ENCODE data around the gene CDH2.

Gene CDH2

DNA sequence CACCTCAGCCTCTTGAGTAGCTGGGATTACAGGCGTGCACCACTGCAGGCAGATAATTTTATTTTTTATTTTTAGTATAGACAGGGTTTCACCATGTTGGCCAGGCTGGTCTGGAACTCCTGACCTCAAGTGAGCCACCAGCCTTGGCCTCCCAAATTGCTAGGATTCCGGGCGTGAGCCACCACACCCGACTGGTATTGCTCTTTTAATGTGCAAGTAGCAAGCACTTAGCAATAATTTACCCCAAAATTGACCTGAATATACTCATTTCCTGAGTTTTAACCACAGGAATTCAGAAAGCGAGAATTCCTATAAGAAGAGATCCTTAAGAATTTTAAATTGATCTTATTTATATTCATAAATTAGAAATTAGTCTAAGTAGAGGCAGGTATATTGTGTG is 169.1 kb downstream of the CDH2 start:
- DNase-seq (ENCODE audit: insufficient read length, low spot score) = no peak
- FAIRE-seq = no peak
- no peak for TF ChIP-seq PAX5 (IDR thresholded peaks at IDR 0.05; ENCODE audit: insufficient read depth, low read length, severe bottlenecking)
- no peak for TF ChIP-seq TAF1 (IDR thresholded peaks at IDR 0.05; ENCODE audit: low read depth, low read length)
- TF ChIP-seq POLR2AphosphoS5 (IDR thresholded peaks at IDR 0.05; ENCODE audit: low read depth, low read length) = no peak
- no peak for TF ChIP-seq POLR2A (IDR thresholded peaks at IDR 0.05; ENCODE audit: low read depth, low read length)
- TF ChIP-seq SPI1 (IDR thresholded peaks at IDR 0.05; ENCODE audit: low read depth, low read length) = no peak
- TF ChIP-seq POU2F2 (IDR thresholded peaks at IDR 0.05; ENCODE audit: low read depth, low read length) = no peak

- DNase-seq (ENCODE audit: insufficient read length, low spot score) (no peak), FAIRE-seq (no peak)
- TF ChIP-seq POLR2A (IDR thresholded peaks at IDR 0.05; ENCODE audit: low read depth, low read length) = no peak
- TF ChIP-seq PAX5 (IDR thresholded peaks at IDR 0.05; ENCODE audit: insufficient read depth, low read length, severe bottlenecking) = no peak
- TF ChIP-seq TAF1 (IDR thresholded peaks at IDR 0.05; ENCODE audit: low read depth, low read length) = no peak
- no peak for TF ChIP-seq POU2F2 (IDR thresholded peaks at IDR 0.05; ENCODE audit: low read depth, low read length)
- TF ChIP-seq POLR2AphosphoS5 (IDR thresholded peaks at IDR 0.05; ENCODE audit: low read depth, low read length) = no peak
- no peak for TF ChIP-seq SPI1 (IDR thresholded peaks at IDR 0.05; ENCODE audit: low read depth, low read length)
These were observed 171.8 kb downstream of the CDH2 start for GRCh38 chr18:28005164-28005563.

GRCh38 chr18:28004606-28005005 is 172.3 kb downstream of the CDH2 start:
- TF ChIP-seq POU2F2 (IDR thresholded peaks at IDR 0.05; ENCODE audit: low read depth, low read length) = no peak
- no peak for TF ChIP-seq SPI1 (IDR thresholded peaks at IDR 0.05; ENCODE audit: low read depth, low read length)
- TF ChIP-seq PAX5 (IDR thresholded peaks at IDR 0.05; ENCODE audit: insufficient read depth, low read length, severe bottlenecking) = no peak
- FAIRE-seq (no peak), DNase-seq (ENCODE audit: insufficient read length, low spot score) (no peak)

DNA sequence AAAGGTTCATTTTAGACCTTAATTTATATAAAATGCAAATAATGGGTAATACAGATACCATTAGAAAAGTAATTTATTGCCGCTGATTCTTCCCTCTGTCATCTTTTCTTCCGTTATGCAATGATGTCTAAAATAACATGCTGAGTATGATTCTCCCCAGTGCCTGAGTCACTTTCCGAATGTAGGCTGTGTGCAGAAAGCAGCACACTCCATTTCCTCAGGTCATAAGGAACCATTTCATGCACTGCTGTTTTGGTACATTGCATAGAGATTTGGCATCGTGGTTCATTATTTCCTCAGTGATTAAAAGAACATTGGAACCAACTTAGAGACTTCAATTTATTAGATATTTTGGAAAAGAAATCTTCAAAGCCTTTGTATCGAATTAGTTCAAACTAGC is 173.5 kb downstream of the CDH2 start:
- DNase-seq (ENCODE audit: insufficient read length, low spot score) (no peak), FAIRE-seq (no peak)
- no peak for TF ChIP-seq POLR2AphosphoS5 (IDR thresholded peaks at IDR 0.05; ENCODE audit: low read depth, low read length)
- TF ChIP-seq POLR2A (IDR thresholded peaks at IDR 0.05; ENCODE audit: low read depth, low read length) = no peak
- no peak for TF ChIP-seq TAF1 (IDR thresholded peaks at IDR 0.05; ENCODE audit: low read depth, low read length)

- no peak for DNase-seq (ENCODE audit: insufficient read length, low spot score)
- TF ChIP-seq TAF1 (IDR thresholded peaks at IDR 0.05; ENCODE audit: low read depth, low read length) (no peak), PAX5 (IDR thresholded peaks at IDR 0.05; ENCODE audit: insufficient read depth, low read length, severe bottlenecking) (no peak), POLR2AphosphoS5 (IDR thresholded peaks at IDR 0.05; ENCODE audit: low read depth, low read length) (no peak), SPI1 (IDR thresholded peaks at IDR 0.05; ENCODE audit: low read depth, low read length) (no peak), POU2F2 (IDR thresholded peaks at IDR 0.05; ENCODE audit: low read depth, low read length) (no peak), POLR2A (IDR thresholded peaks at IDR 0.05; ENCODE audit: low read depth, low read length) (no peak)
- no peak for FAIRE-seq
These were observed 174.1 kb downstream of the CDH2 start for GRCh38 chr18:28002841-28003240.

DNA sequence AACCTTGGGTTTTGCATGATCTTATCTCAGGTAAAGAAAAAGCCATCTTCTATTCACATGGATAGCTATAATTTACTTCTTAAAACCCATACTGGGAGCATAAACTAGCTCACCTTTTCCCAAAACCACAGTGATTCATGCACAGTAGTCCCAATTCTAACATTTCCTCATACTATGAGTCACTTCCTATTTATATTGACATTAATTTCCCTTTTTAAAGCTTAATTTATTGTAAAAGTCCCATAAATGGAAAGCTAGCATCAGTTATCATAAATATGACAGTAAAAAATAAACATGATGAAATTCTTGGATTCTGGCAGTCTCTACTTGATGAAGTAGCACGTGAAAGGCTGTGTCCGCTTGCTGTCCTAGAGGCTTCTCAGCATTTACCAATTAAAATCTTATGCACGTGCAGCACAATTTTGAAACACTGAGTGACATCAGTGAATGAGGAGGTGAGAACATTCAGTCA is 180.1 kb downstream of the CDH2 start:
- no peak for TF ChIP-seq SPI1 (IDR thresholded peaks at IDR 0.05; ENCODE audit: low read depth, low read length)
- TF ChIP-seq POU2F2 (IDR thresholded peaks at IDR 0.05; ENCODE audit: low read depth, low read length) = no peak
- no peak for TF ChIP-seq TAF1 (IDR thresholded peaks at IDR 0.05; ENCODE audit: low read depth, low read length)
- no peak for TF ChIP-seq PAX5 (IDR thresholded peaks at IDR 0.05; ENCODE audit: insufficient read depth, low read length, severe bottlenecking)
- TF ChIP-seq POLR2AphosphoS5 (IDR thresholded peaks at IDR 0.05; ENCODE audit: low read depth, low read length) = no peak
- no peak for TF ChIP-seq POLR2A (IDR thresholded peaks at IDR 0.05; ENCODE audit: low read depth, low read length)
- FAIRE-seq (no peak), DNase-seq (ENCODE audit: insufficient read length, low spot score) (no peak)

- TF ChIP-seq POLR2A (IDR thresholded peaks at IDR 0.05; ENCODE audit: low read depth, low read length) (no peak), POLR2AphosphoS5 (IDR thresholded peaks at IDR 0.05; ENCODE audit: low read depth, low read length) (no peak), TAF1 (IDR thresholded peaks at IDR 0.05; ENCODE audit: low read depth, low read length) (no peak), POU2F2 (IDR thresholded peaks at IDR 0.05; ENCODE audit: low read depth, low read length) (no peak), SPI1 (IDR thresholded peaks at IDR 0.05; ENCODE audit: low read depth, low read length) (no peak), PAX5 (IDR thresholded peaks at IDR 0.05; ENCODE audit: insufficient read depth, low read length, severe bottlenecking) (no peak)
- no peak for DNase-seq (ENCODE audit: insufficient read length, low spot score)
- FAIRE-seq = no peak
These were observed 181.0 kb downstream of the CDH2 start for GRCh38 chr18:27995770-27996502.

DNA sequence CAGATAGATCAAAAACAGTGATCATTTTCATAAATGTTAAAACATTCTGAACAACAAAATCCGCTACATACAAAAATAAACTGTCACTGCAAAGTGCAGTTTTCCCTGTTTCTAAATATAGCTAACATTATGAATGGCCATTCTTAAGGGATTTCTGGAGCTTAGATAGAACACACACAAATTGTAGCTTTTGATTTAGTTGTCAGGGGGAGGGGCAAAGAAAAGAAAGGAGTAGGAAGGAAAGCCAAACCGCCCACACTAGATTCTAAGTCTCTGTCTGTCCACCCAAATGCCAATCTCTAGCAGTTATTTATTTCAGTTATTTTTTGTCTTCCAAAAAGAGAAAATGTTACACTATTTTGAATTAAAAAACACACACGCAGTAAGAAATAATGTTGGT is 182.4 kb downstream of the CDH2 start:
- no peak for TF ChIP-seq POLR2AphosphoS5 (IDR thresholded peaks at IDR 0.05; ENCODE audit: low read depth, low read length)
- TF ChIP-seq SPI1 (IDR thresholded peaks at IDR 0.05; ENCODE audit: low read depth, low read length) = no peak
- no peak for TF ChIP-seq POLR2A (IDR thresholded peaks at IDR 0.05; ENCODE audit: low read depth, low read length)
- no peak for TF ChIP-seq TAF1 (IDR thresholded peaks at IDR 0.05; ENCODE audit: low read depth, low read length)
- TF ChIP-seq PAX5 (IDR thresholded peaks at IDR 0.05; ENCODE audit: insufficient read depth, low read length, severe bottlenecking) = no peak
- no peak for TF ChIP-seq POU2F2 (IDR thresholded peaks at IDR 0.05; ENCODE audit: low read depth, low read length)
- no peak for DNase-seq (ENCODE audit: insufficient read length, low spot score)
- FAIRE-seq = no peak

GRCh38 chr18:27991391-27991790 is 185.5 kb downstream of the CDH2 start:
- TF ChIP-seq POLR2AphosphoS5 (IDR thresholded peaks at IDR 0.05; ENCODE audit: low read depth, low read length) = no peak
- TF ChIP-seq PAX5 (IDR thresholded peaks at IDR 0.05; ENCODE audit: insufficient read depth, low read length, severe bottlenecking) = no peak
- no peak for TF ChIP-seq POLR2A (IDR thresholded peaks at IDR 0.05; ENCODE audit: low read depth, low read length)
- no peak for TF ChIP-seq TAF1 (IDR thresholded peaks at IDR 0.05; ENCODE audit: low read depth, low read length)
- FAIRE-seq = no peak
- DNase-seq (ENCODE audit: insufficient read length, low spot score) = no peak

- no peak for DNase-seq (ENCODE audit: insufficient read length, low spot score)
These were observed 191.1 kb downstream of the CDH2 start for GRCh38 chr18:27985832-27986231.

More at GRCh38 chr18:27985832-27986231, 191.1 kb downstream of the CDH2 start:
- TF ChIP-seq POLR2A (IDR thresholded peaks at IDR 0.05; ENCODE audit: low read depth, low read length) = no peak
- no peak for TF ChIP-seq POLR2AphosphoS5 (IDR thresholded peaks at IDR 0.05; ENCODE audit: low read depth, low read length)
- no peak for TF ChIP-seq SPI1 (IDR thresholded peaks at IDR 0.05; ENCODE audit: low read depth, low read length)
- no peak for TF ChIP-seq TAF1 (IDR thresholded peaks at IDR 0.05; ENCODE audit: low read depth, low read length)
- TF ChIP-seq POU2F2 (IDR thresholded peaks at IDR 0.05; ENCODE audit: low read depth, low read length) = no peak
- no peak for TF ChIP-seq PAX5 (IDR thresholded peaks at IDR 0.05; ENCODE audit: insufficient read depth, low read length, severe bottlenecking)
- no peak for FAIRE-seq

All from GM12891 (cell line).